ENCODE data around the gene ZNF543.
A peak's percentile ranks its signal among the peaks of the same experiment; 100 is the strongest.
"Not testable (repeated sequence)": the region's sequence is repeated elsewhere in the genome, so short reads cannot be mapped to it uniquely, and the experiment has no call there.

ZNF543 gene

GRCh38 chr19:57320180-57321084, at the start of gene ZNF543:
Gene ZNF543, plus strand, starts transcription at chr19:57320472. Its CDS starts 382 bp downstream, at chr19:57320854.
- peak; percentile 82 for DNase-seq (ENCODE audit: low read depth)
- no peak for TF ChIP-seq CTCF (conservative IDR thresholded peaks at IDR 0.05; ENCODE audit: low read depth, low read length)
- peak within 1 kb of the TSS; percentile 84 for H3K4me3 ChIP-seq (ENCODE audit: low read length)

GRCh38 chr19:57271280-57271679, 49.0 kb upstream of the ZNF543 start:
- TF ChIP-seq CTCF (conservative IDR thresholded peaks at IDR 0.05; ENCODE audit: low read depth, low read length), result no peak
- no peak for DNase-seq (ENCODE audit: low read depth)

GRCh38 chr19:57273014-57273413, 47.3 kb upstream of the ZNF543 start:
- no peak for TF ChIP-seq CTCF (conservative IDR thresholded peaks at IDR 0.05; ENCODE audit: low read depth, low read length)
- no peak overlapping the region for H3K4me3 ChIP-seq (ENCODE audit: low read length)
- DNase-seq (ENCODE audit: low read depth), result no peak

More at GRCh38 chr19:57271280-57271679, 49.0 kb upstream of the ZNF543 start:
- H3K4me3 ChIP-seq (ENCODE audit: low read length), result no peak overlapping the region

- no peak for TF ChIP-seq CTCF (conservative IDR thresholded peaks at IDR 0.05; ENCODE audit: low read depth, low read length)
- no peak overlapping the region for H3K4me3 ChIP-seq (ENCODE audit: low read length)
- DNase-seq (ENCODE audit: low read depth), result no peak
These were observed 43.8 kb upstream of the ZNF543 start for GRCh38 chr19:57276430-57276829.

- not testable (repeated sequence) for H3K4me3 ChIP-seq (ENCODE audit: low read length)
- DNase-seq (ENCODE audit: low read depth), result peak; percentile 3
These were observed 41.8 kb upstream of the ZNF543 start for GRCh38 chr19:57278481-57278880.

GRCh38 chr19:57279418-57280164, 40.7 kb upstream of the ZNF543 start:
- DNase-seq (ENCODE audit: low read depth), result peak; percentile 86
- TF ChIP-seq CTCF (conservative IDR thresholded peaks at IDR 0.05; ENCODE audit: low read depth, low read length), result peak; percentile 46
- peak overlapping the region; percentile 75 for H3K4me3 ChIP-seq (ENCODE audit: low read length)

- peak within 1 kb of the TSS; percentile 75 for H3K4me3 ChIP-seq (ENCODE audit: low read length)
- no peak for TF ChIP-seq CTCF (conservative IDR thresholded peaks at IDR 0.05; ENCODE audit: low read depth, low read length)
- peak; percentile 86 for DNase-seq (ENCODE audit: low read depth)
These were observed 39.9 kb upstream of the ZNF543 start, which contains the start of gene ZNF460 for GRCh38 chr19:57280165-57280961. Gene ZNF460, plus strand, starts transcription at chr19:57280485. Its CDS starts 322 bp downstream, at chr19:57280807.

Measured in retinal pigment epithelial cell (primary cell).